Prostate gland (tissue), 2 donors: ENCODE measurements around the gene SLU7.

ENCODE experiments used
- CTCF ChIP-seq, 4 experiments: fragments of 200-600 bp in 2 of 4; fragments of 450-650 bp in 2 of 4; sonication (generic) in 2 of 4; IDR thresholded peaks; 1 replicate in 3 of 4; 2 replicates in 1 of 4; pipeline ENCODE4 v1.5.1; 2016 to 2019; ENCODE audit warnings: antibody characterized with exemption in 4 of 4, mild to moderate bottlenecking in 2 of 4, moderate library complexity in 2 of 4
- POLR2A ChIP-seq: fragments of 450-650 bp; IDR thresholded peaks from one replicate; pipeline ENCODE4 v1.6.1; 2016; ENCODE audit warnings: antibody characterized with exemption, mild to moderate bottlenecking
- POLR2AphosphoS5 ChIP-seq: sonication (generic); formaldehyde crosslinking; IDR thresholded peaks from one replicate; pipeline ENCODE4 v1.6.1; 2017; ENCODE audit warnings: antibody characterized with exemption

GRCh38 chr5:160376416-160376815 is 42.5 kb downstream of the SLU7 start:
- no peak for TF ChIP-seq CTCF (IDR thresholded peaks at IDR 0.05)
- no peak for TF ChIP-seq POLR2AphosphoS5
- no peak for TF ChIP-seq POLR2A
